Loucy (cell line): Measurements from ENCODE around the gene GSC.

ENCODE experiments used
- H2AFZ ChIP-seq: fragments of 200-600 bp; sonication (generic); 2 replicates; pipeline ENCODE4 v1.6.0; 2016; ENCODE audit warnings: antibody characterized with exemption, mild to moderate bottlenecking, low read length, moderate library complexity
- H3F3A ChIP-seq: fragments of 200-600 bp; 2 replicates; pipeline ENCODE4 v1.6.0; 2016; ENCODE audit warnings: antibody characterized with exemption, low read depth, mild to moderate bottlenecking
- H3K27me3 ChIP-seq: fragments of 200-600 bp; sonication (generic); 2 replicates; pipeline ENCODE4 v1.6.1; 2014; ENCODE audit warnings: low read length, mild to moderate bottlenecking; ENCODE audit not compliant: insufficient read depth, poor library complexity, severe bottlenecking
- H3K36me3 ChIP-seq: fragments of 200-600 bp; sonication (generic); 2 replicates; pipeline ENCODE4 v1.6.1; 2016; ENCODE audit warnings: low read length; ENCODE audit not compliant: insufficient read depth
- H3K4me1 ChIP-seq: fragments of 200-600 bp; sonication (generic); 2 replicates; pipeline ENCODE4 v1.5.1; 2014; ENCODE audit warnings: low read length, mild to moderate bottlenecking; ENCODE audit not compliant: insufficient read depth, poor library complexity, severe bottlenecking
- H3K4me2 ChIP-seq: fragments of 200-600 bp; sonication (generic); 2 replicates; pipeline ENCODE4 v1.6.0; 2014; ENCODE audit warnings: antibody characterized with exemption, low read length, low read depth, mild to moderate bottlenecking; ENCODE audit not compliant: poor library complexity, severe bottlenecking
- H3K4me3 ChIP-seq: fragments of 200-600 bp; sonication (generic); 2 replicates; pipeline ENCODE4 v1.5.1; 2014; ENCODE audit warnings: low read length, mild to moderate bottlenecking, mixed read lengths; ENCODE audit not compliant: poor library complexity, severe bottlenecking
- H3K79me2 ChIP-seq: fragments of 200-600 bp; sonication (generic); 2 replicates; pipeline ENCODE4 v1.6.1; 2014; ENCODE audit warnings: low read length; ENCODE audit not compliant: insufficient read depth
- H3K9ac ChIP-seq: fragments of 200-600 bp; sonication (generic); 2 replicates; pipeline ENCODE4 v1.6.0; 2014; ENCODE audit warnings: mild to moderate bottlenecking, low read depth, low read length, moderate library complexity; ENCODE audit not compliant: poor library complexity, severe bottlenecking
- H3K9me2 ChIP-seq: fragments of 200-600 bp; sonication (generic); replicated peaks from 2 replicates; pipeline ENCODE4 v1.6.1; 2016; ENCODE audit warnings: low read depth, low read length, mixed read lengths
- H3K9me3 ChIP-seq: fragments of 200-600 bp; sonication (generic); 2 replicates; pipeline ENCODE4 v1.6.1; 2014; ENCODE audit warnings: mild to moderate bottlenecking, antibody characterized with exemption, low read length, low read depth; ENCODE audit not compliant: insufficient read depth
- H4K20me1 ChIP-seq: fragments of 200-600 bp; sonication (generic); 2 replicates; pipeline ENCODE4 v1.6.0; 2014; ENCODE audit warnings: antibody characterized with exemption, low read length, mild to moderate bottlenecking; ENCODE audit not compliant: insufficient read depth, poor library complexity, severe bottlenecking
- EZH2phosphoT487 ChIP-seq: fragments of 200-600 bp; IDR thresholded peaks from 2 replicates; pipeline ENCODE4 v1.6.1; 2018; ENCODE audit warnings: antibody characterized with exemption, mild to moderate bottlenecking, moderate library complexity, borderline replicate concordance
- TF ChIP-seq, protein P1 (sequence below): fragments of 200-600 bp; sonication (generic); conservative IDR thresholded peaks from 2 replicates; pipeline ENCODE4 v1.5.1; 2014; ENCODE audit warnings: mild to moderate bottlenecking, antibody characterized with exemption, low read length

GSC gene

DNA sequence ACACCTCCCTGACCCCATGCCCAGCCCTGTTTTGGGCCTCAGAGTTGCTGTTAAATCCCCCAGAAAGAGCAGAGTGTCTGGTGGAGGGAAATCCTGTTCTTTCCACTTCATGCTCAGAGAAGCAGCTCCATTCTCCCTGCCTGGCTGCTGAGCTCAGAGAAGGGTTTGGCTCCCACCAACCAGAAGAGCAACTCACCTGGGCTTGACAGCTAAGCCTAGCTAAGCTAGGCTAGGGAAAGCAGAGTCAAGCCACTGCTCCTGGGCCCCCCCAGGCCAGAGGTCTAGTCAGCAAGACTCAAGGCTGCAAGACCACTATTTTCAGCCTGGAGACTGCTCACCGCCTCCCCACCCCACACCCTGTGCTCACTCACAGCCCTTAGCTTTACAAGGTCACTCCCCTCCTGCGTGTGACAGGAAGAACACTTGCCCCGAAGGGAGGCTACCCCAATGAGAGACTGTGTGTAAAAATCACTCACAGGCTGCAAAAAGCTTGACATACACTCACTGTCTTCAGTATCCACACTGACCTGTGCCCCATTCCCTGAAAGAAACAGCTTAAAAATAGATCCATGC, 13.5 kb downstream of the GSC start:
- TF ChIP-seq, protein P1, sequence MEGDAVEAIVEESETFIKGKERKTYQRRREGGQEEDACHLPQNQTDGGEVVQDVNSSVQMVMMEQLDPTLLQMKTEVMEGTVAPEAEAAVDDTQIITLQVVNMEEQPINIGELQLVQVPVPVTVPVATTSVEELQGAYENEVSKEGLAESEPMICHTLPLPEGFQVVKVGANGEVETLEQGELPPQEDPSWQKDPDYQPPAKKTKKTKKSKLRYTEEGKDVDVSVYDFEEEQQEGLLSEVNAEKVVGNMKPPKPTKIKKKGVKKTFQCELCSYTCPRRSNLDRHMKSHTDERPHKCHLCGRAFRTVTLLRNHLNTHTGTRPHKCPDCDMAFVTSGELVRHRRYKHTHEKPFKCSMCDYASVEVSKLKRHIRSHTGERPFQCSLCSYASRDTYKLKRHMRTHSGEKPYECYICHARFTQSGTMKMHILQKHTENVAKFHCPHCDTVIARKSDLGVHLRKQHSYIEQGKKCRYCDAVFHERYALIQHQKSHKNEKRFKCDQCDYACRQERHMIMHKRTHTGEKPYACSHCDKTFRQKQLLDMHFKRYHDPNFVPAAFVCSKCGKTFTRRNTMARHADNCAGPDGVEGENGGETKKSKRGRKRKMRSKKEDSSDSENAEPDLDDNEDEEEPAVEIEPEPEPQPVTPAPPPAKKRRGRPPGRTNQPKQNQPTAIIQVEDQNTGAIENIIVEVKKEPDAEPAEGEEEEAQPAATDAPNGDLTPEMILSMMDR = no peak
- no peak for TF ChIP-seq EZH2phosphoT487
- Histone ChIP-seq H3K27me3 (no peaks in the 10 kb centered on the region), H4K20me1 (no peaks in the 10 kb centered on the region)

DNA sequence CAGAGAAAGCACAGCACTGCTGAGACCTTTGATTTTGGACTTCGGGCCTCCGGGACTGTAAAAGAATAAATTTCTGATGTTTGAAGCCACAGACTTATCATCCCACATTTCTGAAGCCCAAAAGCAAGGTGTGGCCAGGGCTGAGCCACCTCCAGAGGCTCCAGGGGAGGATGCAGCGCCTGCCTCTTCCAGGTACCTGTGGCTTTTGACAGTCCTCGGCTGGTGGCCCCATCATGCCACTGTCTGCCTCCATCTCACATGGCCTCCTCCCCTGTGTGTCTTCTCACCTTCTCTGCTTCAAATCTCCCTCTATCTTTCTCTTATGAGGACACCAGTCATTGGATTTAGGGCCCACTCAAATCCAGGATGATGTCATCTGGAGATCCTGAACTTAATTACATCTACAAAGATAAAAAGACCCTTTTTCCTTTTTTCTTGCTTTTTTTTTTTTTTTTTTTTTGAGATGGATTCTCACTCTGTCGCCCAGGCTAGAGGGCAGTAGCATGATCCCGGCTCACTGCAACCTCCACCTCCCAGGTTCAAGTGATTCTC, 15.4 kb downstream of the GSC start:
- H3K4me3 ChIP-seq = no peak overlapping the region
- H3K36me3 ChIP-seq = no peaks in the 10 kb centered on the region
- H3K9me3 ChIP-seq = no peaks in the 10 kb centered on the region
- no peak overlapping the region for H2AFZ ChIP-seq
- TF ChIP-seq, protein P1 = no peak
- TF ChIP-seq EZH2phosphoT487 = no peak
- no peaks in the 10 kb centered on the region for H3K4me1 ChIP-seq
- H4K20me1 ChIP-seq = no peaks in the 10 kb centered on the region
- no peaks in the 10 kb centered on the region for H3K79me2 ChIP-seq
- H3K9ac ChIP-seq = no peak overlapping the region
- H3K9me2 ChIP-seq = no peaks in the 10 kb centered on the region
- no peak overlapping the region for H3K4me2 ChIP-seq
- H3K27me3 ChIP-seq = no peaks in the 10 kb centered on the region
- H3F3A ChIP-seq = no peaks in the 10 kb centered on the region

More for the DNA sequence above, 13.5 kb downstream of the GSC start:
- Histone ChIP-seq H3K9ac (no peak overlapping the region), H3F3A (no peaks in the 10 kb centered on the region), H3K4me3 (no peak overlapping the region), H3K4me2 (no peak overlapping the region), H3K9me3 (no peaks in the 10 kb centered on the region), H2AFZ (no peak overlapping the region), H3K79me2 (no peaks in the 10 kb centered on the region), H3K36me3 (no peaks in the 10 kb centered on the region), H3K4me1 (no peaks in the 10 kb centered on the region), H3K9me2 (no peaks in the 10 kb centered on the region)

DNA sequence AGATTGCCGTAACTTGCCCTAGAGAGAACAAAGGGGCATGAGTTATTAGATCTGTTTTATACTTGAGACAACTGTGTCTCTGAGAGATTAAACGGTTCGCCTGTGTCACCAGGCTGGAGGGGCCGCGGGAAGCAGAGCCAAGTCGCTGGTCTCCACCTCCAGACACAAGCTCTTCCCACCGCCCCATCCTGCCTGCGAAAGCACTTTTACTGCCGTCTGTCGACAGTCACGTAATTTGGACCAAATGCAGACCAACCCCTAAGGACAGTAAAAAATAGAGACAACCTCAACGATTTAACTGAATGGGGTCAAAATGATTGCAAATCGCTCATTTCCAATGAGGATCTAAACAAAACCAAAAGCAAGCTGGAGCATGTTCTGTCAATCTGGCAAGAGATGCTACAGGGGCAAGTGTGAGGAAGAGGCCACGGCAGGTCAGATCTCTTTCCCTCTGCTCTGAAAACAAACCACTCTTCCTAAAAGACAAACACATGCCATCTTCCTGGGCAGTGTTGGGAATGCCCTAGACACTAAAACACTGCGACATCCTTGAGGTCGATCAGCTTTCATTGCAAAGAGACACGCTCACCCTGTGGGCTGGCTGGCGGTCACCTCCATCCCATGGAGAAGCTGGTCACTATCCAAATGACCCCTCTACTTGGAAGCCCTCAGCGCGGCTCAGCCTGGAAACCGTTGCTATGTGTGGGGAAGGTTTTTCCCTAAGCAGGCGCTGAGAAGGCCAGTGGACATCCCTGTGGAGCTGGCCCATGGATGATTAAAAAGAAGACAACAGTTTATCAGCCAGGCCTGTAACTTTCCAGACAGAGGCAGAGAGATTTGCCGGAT, 17.1 kb downstream of the GSC start:
- no peak for TF ChIP-seq EZH2phosphoT487
- TF ChIP-seq, protein P1 = no peak
- H3K36me3 ChIP-seq = no peaks in the 10 kb centered on the region
- H3K4me1 ChIP-seq = no peaks in the 10 kb centered on the region
- no peaks in the 10 kb centered on the region for H4K20me1 ChIP-seq
- H3K27me3 ChIP-seq = no peaks in the 10 kb centered on the region
- H3K9ac ChIP-seq = no peak overlapping the region
- H3K4me3 ChIP-seq = no peak overlapping the region
- no peaks in the 10 kb centered on the region for H3K9me3 ChIP-seq
- H3K79me2 ChIP-seq = no peaks in the 10 kb centered on the region
- H2AFZ ChIP-seq = no peak overlapping the region
- no peaks in the 10 kb centered on the region for H3F3A ChIP-seq
- H3K4me2 ChIP-seq = no peak overlapping the region
- no peaks in the 10 kb centered on the region for H3K9me2 ChIP-seq
